VCaP (cell line): Measurements from ENCODE around the gene PRR23E.

Source experiments
- H3K27ac ChIP-seq: fragments of 450-650 bp; 2 replicates; pipeline ENCODE4 v1.5.1; 2017
- TF ChIP-seq, protein P1 (sequence below): fragments of 450-650 bp; conservative IDR thresholded peaks from 2 replicates; pipeline ENCODE4 v1.5.1; 2017; ENCODE audit warnings: mild to moderate bottlenecking, moderate library complexity

Gene PRR23E

GRCh38 chr3:127212711-127213110, 19.8 kb downstream of the PRR23E start:
- TF ChIP-seq, protein P1, sequence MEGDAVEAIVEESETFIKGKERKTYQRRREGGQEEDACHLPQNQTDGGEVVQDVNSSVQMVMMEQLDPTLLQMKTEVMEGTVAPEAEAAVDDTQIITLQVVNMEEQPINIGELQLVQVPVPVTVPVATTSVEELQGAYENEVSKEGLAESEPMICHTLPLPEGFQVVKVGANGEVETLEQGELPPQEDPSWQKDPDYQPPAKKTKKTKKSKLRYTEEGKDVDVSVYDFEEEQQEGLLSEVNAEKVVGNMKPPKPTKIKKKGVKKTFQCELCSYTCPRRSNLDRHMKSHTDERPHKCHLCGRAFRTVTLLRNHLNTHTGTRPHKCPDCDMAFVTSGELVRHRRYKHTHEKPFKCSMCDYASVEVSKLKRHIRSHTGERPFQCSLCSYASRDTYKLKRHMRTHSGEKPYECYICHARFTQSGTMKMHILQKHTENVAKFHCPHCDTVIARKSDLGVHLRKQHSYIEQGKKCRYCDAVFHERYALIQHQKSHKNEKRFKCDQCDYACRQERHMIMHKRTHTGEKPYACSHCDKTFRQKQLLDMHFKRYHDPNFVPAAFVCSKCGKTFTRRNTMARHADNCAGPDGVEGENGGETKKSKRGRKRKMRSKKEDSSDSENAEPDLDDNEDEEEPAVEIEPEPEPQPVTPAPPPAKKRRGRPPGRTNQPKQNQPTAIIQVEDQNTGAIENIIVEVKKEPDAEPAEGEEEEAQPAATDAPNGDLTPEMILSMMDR, result no peak
- H3K27ac ChIP-seq, result no peak overlapping the region

GRCh38 chr3:127213381-127213918, 20.5 kb downstream of the PRR23E start:
- no peak overlapping the region for H3K27ac ChIP-seq
- TF ChIP-seq, protein P1, result no peak

- no peak overlapping the region for H3K27ac ChIP-seq
- TF ChIP-seq, protein P1, result no peak
Observed at GRCh38 chr3:127214975-127215374, 22.0 kb downstream of the PRR23E start.

GRCh38 chr3:127215714-127216414, 22.9 kb downstream of the PRR23E start:
- no peak overlapping the region for H3K27ac ChIP-seq
- TF ChIP-seq, protein P1, result no peak

DNA sequence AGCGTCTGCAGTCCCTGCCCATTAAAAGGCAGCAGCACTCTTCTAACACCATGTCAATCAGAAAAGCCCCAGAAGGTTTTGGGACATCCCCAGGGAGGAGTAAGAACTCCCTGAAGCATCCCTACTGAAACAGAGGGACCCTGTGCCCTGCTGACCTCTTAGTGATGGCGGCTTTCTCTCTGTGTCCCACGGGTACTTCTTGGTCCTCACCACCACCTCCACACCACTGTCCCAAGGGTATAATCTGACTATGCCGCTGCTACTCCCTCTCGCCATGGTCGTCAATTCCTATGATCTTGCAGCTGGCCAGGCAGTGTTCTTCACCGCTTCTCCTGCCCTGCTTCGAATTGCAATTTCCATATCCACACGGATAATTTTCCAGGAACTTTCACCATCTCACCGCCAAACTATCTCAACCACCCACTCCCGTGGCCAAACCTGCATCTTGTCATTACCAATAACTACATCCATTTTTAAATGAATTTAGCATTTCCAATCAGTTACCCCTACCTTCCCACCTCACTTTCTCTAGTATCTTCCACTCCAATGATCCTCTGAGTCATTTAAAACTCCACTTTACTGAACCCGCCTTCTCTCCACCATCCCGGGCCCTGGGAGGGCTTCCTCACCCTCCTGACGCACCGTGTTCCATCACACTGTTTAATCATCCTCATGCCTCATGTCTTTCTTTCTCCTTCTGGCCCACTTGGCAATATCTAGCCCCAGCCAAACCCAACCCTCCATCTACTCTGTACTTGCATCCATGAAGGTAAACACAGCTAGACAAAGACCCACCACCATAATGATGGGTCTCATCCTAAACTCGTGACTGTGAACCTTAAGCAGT, 23.7 kb downstream of the PRR23E start:
- H3K27ac ChIP-seq, result no peak overlapping the region
- TF ChIP-seq, protein P1, result no peak

- TF ChIP-seq, protein P1, result no peak
- no peak overlapping the region for H3K27ac ChIP-seq
Observed at GRCh38 chr3:127217596-127218453, 24.9 kb downstream of the PRR23E start.
